ENCODE results near the gene GPR84.

The GPR84 gene

DNA sequence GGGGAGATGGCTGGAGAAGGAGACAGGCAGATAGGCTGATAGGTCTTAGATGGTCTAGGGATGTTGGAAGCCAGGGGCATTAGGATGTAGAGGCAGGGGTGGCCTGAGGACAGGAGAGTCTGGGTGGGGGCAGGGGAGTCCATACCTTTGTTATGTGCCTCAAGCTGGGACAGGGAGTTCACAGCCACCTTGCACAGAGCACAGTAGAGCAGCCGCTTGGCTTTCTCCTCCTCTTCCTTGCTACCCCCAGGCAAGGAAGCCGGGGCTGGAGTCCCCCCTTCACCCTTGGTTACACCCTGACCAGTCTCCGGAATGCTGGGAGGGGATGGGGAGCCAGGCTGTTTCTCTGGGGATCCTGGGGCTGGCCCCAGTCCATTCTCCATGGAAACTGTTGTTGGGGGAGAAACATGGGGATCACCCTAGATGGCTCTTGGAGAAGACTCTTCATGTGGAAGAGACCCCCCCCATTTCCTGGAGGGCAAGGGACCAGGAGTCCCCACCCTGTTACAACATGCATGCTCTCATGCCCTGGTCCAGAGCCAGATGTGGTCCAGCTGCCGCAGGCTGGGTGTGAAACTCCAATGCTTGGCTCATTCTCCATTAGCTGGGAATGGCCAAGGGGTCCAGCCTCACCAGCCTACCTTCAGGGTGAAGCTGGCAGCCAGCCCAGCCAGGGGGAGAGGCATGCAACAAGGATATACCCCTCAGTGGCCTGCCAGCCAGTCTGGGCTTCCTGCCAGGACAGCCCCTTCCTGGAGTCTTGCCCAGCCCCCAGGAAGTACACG is 7.2 kb upstream of the GPR84 start:
- no peak for DNase-seq (ENCODE audit: extremely low spot score)

DNA sequence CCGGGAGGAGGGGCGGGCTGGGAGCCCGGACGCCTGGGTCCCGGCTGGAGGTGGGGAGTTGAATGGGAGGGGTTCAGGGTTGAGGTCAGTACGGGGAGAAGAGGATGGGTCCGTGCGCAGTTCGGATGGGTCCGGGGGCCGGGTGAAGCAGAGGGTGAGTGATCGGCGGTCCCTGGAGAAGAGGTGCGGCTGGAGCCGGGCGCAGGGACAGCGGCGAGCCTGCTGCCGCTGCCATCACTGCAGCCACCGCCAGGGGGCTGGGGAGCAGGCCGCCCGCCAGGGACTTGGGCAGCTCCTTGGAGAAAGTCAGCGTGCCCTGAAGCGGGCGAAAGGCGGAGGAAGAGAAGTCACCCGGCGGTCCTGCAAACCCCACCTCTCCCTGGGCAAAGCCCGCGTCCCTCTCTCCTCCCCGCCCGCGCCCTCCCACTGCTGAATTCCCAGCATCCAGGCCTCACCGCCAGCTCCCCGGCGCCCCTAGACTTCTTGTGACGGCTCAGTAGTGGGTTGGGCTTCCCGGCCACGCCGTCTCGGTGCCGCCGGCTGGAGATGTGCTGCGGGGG is 6.0 kb upstream of the GPR84 start:
- peak; percentile 85 for DNase-seq (ENCODE audit: extremely low spot score)
- CTCF ChIA-PET = interaction anchor here (0.6 to 1.8 kb wide), 9 partner anchors 10 to 364 kb away, joined by 3 to 38 read pairs (median 4); partner anchors contain the start of genes CBX5, HNRNPA1 and ZNF385A
- POLR2A ChIA-PET = interaction anchor here (0.6 to 1.0 kb wide), 2 partner anchors 9 to 29 kb away, joined by 3 to 4 read pairs; no protein-coding TSS in a partner anchor

More for the DNA sequence above, 7.2 kb upstream of the GPR84 start:
- POLR2A ChIA-PET = interaction anchor here (0.9 kb wide), 1 partner anchor 91 kb away, joined by 3 read pairs; the partner anchor contains the start of gene HNRNPA1
- TF ChIP-seq SP1 (IDR thresholded peaks at IDR 0.05) (no peak), TARDBP (IDR thresholded peaks at IDR 0.05) (no peak), CTBP1 (IDR thresholded peaks at IDR 0.05; ENCODE audit: borderline replicate concordance) (no peak), FOXM1 (IDR thresholded peaks at IDR 0.05; ENCODE audit: borderline replicate concordance) (no peak), FOXA1 (IDR thresholded peaks at IDR 0.05) (no peak), BHLHE40 (IDR thresholded peaks at IDR 0.05; ENCODE audit: borderline replicate concordance) (no peak), ZNF384 (IDR thresholded peaks at IDR 0.05) (no peak), ARNT (IDR thresholded peaks at IDR 0.05) (no peak), L3MBTL2 (conservative IDR thresholded peaks at IDR 0.05) (no peak), FOXK2 (IDR thresholded peaks at IDR 0.05) (no peak), ELF4 (IDR thresholded peaks at IDR 0.05) (no peak), HDGF (IDR thresholded peaks at IDR 0.05; ENCODE audit: borderline replicate concordance) (no peak), SUZ12 (IDR thresholded peaks at IDR 0.05) (no peak), NFRKB (IDR thresholded peaks at IDR 0.05) (no peak), LEF1 (IDR thresholded peaks at IDR 0.05; ENCODE audit: borderline replicate concordance) (no peak)
- TF ChIP-seq, protein P1, sequence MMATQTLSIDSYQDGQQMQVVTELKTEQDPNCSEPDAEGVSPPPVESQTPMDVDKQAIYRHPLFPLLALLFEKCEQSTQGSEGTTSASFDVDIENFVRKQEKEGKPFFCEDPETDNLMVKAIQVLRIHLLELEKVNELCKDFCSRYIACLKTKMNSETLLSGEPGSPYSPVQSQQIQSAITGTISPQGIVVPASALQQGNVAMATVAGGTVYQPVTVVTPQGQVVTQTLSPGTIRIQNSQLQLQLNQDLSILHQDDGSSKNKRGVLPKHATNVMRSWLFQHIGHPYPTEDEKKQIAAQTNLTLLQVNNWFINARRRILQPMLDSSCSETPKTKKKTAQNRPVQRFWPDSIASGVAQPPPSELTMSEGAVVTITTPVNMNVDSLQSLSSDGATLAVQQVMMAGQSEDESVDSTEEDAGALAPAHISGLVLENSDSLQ (IDR thresholded peaks at IDR 0.05) = no peak
- CTCF ChIA-PET = interaction anchor here (0.8 to 1.8 kb wide), 6 partner anchors 8 to 155 kb away, joined by 3 to 38 read pairs (median 4); partner anchors contain the start of gene ZNF385A

DNA sequence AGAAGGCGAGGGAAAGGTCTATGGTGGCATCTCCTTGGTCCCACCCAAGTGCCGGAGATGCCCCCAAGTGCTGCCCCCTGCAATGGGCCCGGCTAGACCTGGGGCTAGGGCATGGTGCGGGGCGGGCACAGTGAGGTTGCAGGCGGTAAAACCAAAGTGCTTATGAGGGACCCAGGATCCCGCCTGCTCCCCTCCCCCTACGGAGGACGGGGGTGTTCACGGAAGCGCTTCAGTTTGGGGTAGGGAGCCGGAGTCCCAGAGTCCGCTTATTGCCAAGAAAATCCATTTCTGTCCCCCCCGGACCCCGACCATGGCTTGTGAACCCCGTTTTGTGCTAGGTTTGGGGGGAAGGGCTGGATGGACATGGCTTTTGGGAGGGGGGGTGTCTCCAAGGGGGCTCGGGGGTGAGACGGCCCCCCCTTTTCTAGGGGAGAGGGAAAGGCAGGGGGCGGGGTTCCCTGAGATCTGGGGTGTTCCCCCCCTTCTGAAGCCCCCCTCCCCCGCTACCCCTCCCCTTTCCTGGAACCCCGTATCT is 5.4 kb upstream of the GPR84 start:
- TF ChIP-seq SUZ12 (IDR thresholded peaks at IDR 0.05) (no peak), BHLHE40 (IDR thresholded peaks at IDR 0.05; ENCODE audit: borderline replicate concordance) (no peak), ARNT (IDR thresholded peaks at IDR 0.05) (no peak), TARDBP (IDR thresholded peaks at IDR 0.05) (no peak), ELF4 (IDR thresholded peaks at IDR 0.05) (no peak), FOXM1 (IDR thresholded peaks at IDR 0.05; ENCODE audit: borderline replicate concordance) (no peak), FOXA1 (IDR thresholded peaks at IDR 0.05) (no peak), LEF1 (IDR thresholded peaks at IDR 0.05; ENCODE audit: borderline replicate concordance) (no peak), CTBP1 (IDR thresholded peaks at IDR 0.05; ENCODE audit: borderline replicate concordance) (no peak), HDGF (IDR thresholded peaks at IDR 0.05; ENCODE audit: borderline replicate concordance) (no peak), ZNF384 (IDR thresholded peaks at IDR 0.05) (no peak), SP1 (IDR thresholded peaks at IDR 0.05) (no peak), NFRKB (IDR thresholded peaks at IDR 0.05) (no peak), FOXK2 (IDR thresholded peaks at IDR 0.05) (no peak), L3MBTL2 (conservative IDR thresholded peaks at IDR 0.05) (no peak)
- TF ChIP-seq, protein P1 (IDR thresholded peaks at IDR 0.05) = no peak
- POLR2A ChIA-PET = interaction anchor here (0.6 to 1.0 kb wide), 2 partner anchors 10 to 30 kb away, joined by 3 to 4 read pairs; no protein-coding TSS in a partner anchor
- DNase-seq (ENCODE audit: extremely low spot score) = no peak
- CTCF ChIA-PET = interaction anchor here (0.9 to 1.8 kb wide), 7 partner anchors 10 to 363 kb away, joined by 3 to 38 read pairs (median 4); no protein-coding TSS in a partner anchor

More for the DNA sequence above, 6.0 kb upstream of the GPR84 start:
- TF ChIP-seq CTBP1 (IDR thresholded peaks at IDR 0.05; ENCODE audit: borderline replicate concordance) (no peak), FOXA1 (IDR thresholded peaks at IDR 0.05) (no peak), FOXM1 (IDR thresholded peaks at IDR 0.05; ENCODE audit: borderline replicate concordance) (no peak), ARNT (IDR thresholded peaks at IDR 0.05) (no peak)
- TF ChIP-seq, protein P1 (IDR thresholded peaks at IDR 0.05) = no peak

DNA sequence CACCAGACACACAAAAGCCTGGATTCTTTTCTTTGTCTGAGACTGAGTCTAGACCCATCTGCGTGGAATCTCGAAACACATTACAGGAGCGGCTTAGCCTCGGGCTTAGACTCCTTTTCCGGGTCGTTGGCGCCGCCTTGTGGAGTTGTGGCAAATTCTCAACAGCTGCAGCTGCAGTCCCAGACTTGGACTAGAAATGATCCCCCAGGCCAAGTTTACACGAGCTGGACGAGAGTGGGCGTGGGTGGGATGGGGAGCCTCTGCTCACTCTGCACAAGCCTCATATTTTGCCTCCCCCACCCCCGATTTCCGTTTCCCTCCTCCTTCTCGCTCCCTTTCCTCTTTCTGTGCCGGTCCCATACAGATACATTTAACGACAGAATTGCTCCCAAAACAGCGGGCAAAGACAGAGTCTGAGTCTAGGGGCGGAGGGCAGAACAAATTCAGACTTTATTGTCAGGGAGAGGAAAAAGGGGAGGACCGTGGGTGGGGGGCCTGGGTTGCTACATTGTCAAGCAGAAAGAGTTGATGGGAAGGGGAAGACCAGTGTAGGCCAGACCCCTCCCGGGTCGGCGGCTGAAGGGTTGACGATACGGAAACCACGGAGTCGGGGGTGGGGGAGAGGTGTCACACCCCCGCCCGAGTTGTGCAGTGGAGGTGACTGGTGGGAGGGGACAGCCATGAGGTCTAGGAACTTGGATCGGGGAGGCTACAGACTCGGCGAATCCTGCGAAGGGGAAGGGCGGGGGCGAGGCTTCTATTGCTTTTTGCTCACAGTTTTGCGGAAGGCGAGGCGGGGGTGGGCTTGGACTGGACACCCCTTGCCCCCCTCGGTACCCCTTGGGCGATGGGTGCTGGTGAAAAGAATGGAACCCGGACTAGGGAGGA is 4.7 kb upstream of the GPR84 start:
- ChIA-PET CTCF (interaction anchor here (0.6 to 1.5 kb wide), 11 partner anchors 9 to 78 kb away, joined by 3 to 16 read pairs (median 4); partner anchors contain the start of gene COPZ1), POLR2A (interaction anchor here (1.4 kb wide), 1 partner anchor 89 kb away, joined by 3 read pairs; the partner anchor contains the start of gene HNRNPA1)
- DNase-seq (ENCODE audit: extremely low spot score) = peak; percentile 76
- TF ChIP-seq ARNT (IDR thresholded peaks at IDR 0.05) (no peak), ELF4 (IDR thresholded peaks at IDR 0.05) (no peak), SP1 (IDR thresholded peaks at IDR 0.05) (no peak), FOXA1 (IDR thresholded peaks at IDR 0.05) (no peak), BHLHE40 (IDR thresholded peaks at IDR 0.05; ENCODE audit: borderline replicate concordance) (no peak), HDGF (IDR thresholded peaks at IDR 0.05; ENCODE audit: borderline replicate concordance) (no peak), SUZ12 (IDR thresholded peaks at IDR 0.05) (no peak)
- TF ChIP-seq, protein P1 (IDR thresholded peaks at IDR 0.05) = no peak
